Left renal pelvis (tissue), 4 donors: Measurements from ENCODE around the gene COX20. TPM values are rescaled to one million over a fixed set of nuclear protein-coding genes. Genes with fewer than 3 reads are reported as not detected.
"Not testable (repeated sequence)": the region's sequence is repeated elsewhere in the genome, so short reads cannot be mapped to it uniquely, and the experiment has no call there.

Experiments used
- DNase-seq, 4 donors: peaks; one replicate each; pipeline ENCODE4 v3.0.0-alpha.2; 2013; ENCODE audit warnings: low read depth in 4 of 4, low spot score in 3 of 4
- polyA plus RNA-seq, 4 donors: library from polyadenylated mRNA; unstranded; fragments of 120-200 nt; gene quantifications; one replicate each; pipeline ENCODE4 v1.2.1, GENCODE V29; 2013; ENCODE audit not compliant: insufficient read length in 4 of 4

The COX20 gene
- polyA plus RNA-seq, 4 donors = 63.0 to 125 (median 116) TPM

GRCh38 chr1:244821134-244821533 is 14.3 kb upstream of the COX20 start:
- DNase-seq = no peak

GRCh38 chr1:244822878-244823277 is 12.6 kb upstream of the COX20 start:
- DNase-seq = no peak

- DNase-seq = no peak
These were observed 8.7 kb upstream of the COX20 start for GRCh38 chr1:244826712-244827111.

GRCh38 chr1:244830639-244831038 is 4.8 kb upstream of the COX20 start:
- DNase-seq = no peak

- not testable (repeated sequence) for DNase-seq
These were observed 2.2 kb upstream of the COX20 start for GRCh38 chr1:244833260-244833659.

GRCh38 chr1:244833734-244834542 is 1.5 kb upstream of the COX20 start:
- DNase-seq = peak in 2 of 4 donors; percentile 61 to 65

- DNase-seq = peak in 3 of 4 donors; percentile 83 to 92 (median 91)
These were observed 749 bp upstream of the COX20 start for GRCh38 chr1:244834543-244835275.

- peak in 1 of 4 donors; percentile 28 for DNase-seq
These were observed 670 bp downstream of the COX20 start for GRCh38 chr1:244836135-244836521.

GRCh38 chr1:244836584-244836983 is 1.1 kb downstream of the COX20 start:
- DNase-seq = no peak

GRCh38 chr1:244837597-244838258 is 2.3 kb downstream of the COX20 start:
- no peak for DNase-seq

- no peak for DNase-seq
These were observed 4.2 kb downstream of the COX20 start for GRCh38 chr1:244839656-244840055.

- no peak for DNase-seq
These were observed 4.8 kb downstream of the COX20 start for GRCh38 chr1:244840219-244840794.

- DNase-seq = no peak
These were observed 5.9 kb downstream of the COX20 start for GRCh38 chr1:244841273-244841927.

- no peak for DNase-seq
These were observed 7.9 kb downstream of the COX20 start for GRCh38 chr1:244843148-244843978.

- no peak for DNase-seq
These were observed 9.0 kb downstream of the COX20 start for GRCh38 chr1:244844155-244845121.

GRCh38 chr1:244846653-244847052 is 11.2 kb downstream of the COX20 start:
- DNase-seq = no peak

GRCh38 chr1:244849189-244849866 is 13.9 kb downstream of the COX20 start:
- DNase-seq = no peak
